GM21367 (cell line): ENCODE measurements around the gene ATRAID.
A peak's percentile ranks its signal among the peaks of the same experiment; 100 is the strongest.

Experiments
- ATAC-seq: cut with Tn5 transposase; IDR thresholded peaks from one replicate; pipeline ENCODE4 v1.9.1; 2021; ENCODE audit not compliant: unreplicated experiment

Gene ATRAID

DNA sequence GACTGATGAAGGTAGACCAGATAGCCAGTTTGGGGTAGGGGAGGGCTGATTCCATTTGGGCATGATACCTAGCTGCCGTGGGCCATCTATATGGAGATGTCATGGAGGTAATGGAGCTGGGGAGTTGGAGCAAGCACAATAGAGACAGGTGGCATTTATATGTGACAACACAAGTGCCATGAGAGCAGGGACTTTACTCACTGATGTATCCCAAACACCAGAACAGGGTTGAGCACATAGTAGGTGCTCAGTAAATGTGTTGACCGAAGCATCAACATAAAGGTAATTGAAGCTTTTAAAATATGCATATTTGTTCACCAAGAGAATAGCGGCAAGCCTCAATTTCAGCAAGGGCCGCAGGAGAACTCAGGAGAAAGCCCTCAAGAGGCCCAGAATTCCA is 36.1 kb downstream of the ATRAID start:
- no peak for ATAC-seq

DNA sequence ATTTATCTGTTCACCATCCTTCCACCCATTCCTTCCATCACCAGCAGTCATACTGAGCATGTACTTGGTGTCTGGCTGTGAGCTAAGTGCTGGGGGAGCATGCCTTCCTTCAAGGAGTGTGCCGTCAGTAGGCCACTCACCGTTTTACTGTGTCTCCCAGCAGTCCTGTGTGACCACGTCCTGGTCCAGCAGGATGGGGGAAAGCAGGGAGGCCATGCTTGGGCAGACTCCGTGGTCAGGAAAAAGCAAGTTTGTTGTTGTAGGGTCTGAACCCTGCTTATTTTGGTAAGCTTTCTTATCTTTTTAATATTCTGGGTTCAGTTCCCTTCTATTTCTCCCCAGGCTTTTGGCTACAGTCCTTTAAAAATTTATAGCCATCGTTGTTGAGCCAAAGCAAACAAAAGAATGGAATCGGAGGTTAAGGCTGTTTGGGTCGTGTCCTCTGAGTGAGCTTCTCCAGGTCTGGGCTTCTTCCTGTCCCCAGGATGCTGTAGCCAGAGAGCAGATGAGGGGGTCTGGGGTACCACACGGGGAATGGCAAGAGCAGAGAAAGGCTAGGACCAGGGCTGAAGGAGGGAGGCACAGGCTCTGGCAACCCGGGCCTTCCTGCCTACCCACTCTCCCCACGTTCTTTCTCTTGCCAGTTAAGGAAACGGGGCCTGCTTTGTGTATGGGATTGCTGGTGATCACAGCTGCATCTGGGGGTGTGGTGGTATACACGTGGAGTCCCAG is 37.5 kb downstream of the ATRAID start:
- ATAC-seq, result no peak

- no peak for ATAC-seq
Measured at GRCh38 chr2:27249891-27250651, 38.2 kb downstream of the ATRAID start.

GRCh38 chr2:27250652-27251379 is 39.0 kb downstream of the ATRAID start:
- ATAC-seq, result no peak

- no peak for ATAC-seq
Measured at GRCh38 chr2:27251766-27252165, 39.9 kb downstream of the ATRAID start.

- ATAC-seq, result no peak
Measured at GRCh38 chr2:27255187-27255586, 43.3 kb downstream of the ATRAID start.

DNA sequence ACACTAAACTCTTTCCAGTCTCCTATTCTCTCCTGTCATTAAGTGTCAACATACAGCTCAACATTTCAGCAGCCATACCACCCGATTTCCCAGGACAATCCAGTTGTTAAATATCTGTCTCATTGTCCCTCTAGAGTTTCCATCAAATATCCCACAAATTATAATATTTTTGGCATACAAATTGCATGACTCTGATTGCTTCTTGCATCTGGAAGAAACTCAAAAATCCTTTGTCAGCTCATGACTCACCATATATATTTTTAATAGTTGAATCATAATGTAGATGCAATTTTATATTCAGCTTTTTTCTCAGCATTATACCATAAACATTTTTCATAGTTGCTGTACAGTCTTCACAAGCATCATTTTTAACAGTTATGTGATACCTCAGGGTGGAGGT is 43.8 kb downstream of the ATRAID start:
- ATAC-seq, result no peak

- ATAC-seq, result no peak
Measured at GRCh38 chr2:27256855-27257454, 45.1 kb downstream of the ATRAID start.

DNA sequence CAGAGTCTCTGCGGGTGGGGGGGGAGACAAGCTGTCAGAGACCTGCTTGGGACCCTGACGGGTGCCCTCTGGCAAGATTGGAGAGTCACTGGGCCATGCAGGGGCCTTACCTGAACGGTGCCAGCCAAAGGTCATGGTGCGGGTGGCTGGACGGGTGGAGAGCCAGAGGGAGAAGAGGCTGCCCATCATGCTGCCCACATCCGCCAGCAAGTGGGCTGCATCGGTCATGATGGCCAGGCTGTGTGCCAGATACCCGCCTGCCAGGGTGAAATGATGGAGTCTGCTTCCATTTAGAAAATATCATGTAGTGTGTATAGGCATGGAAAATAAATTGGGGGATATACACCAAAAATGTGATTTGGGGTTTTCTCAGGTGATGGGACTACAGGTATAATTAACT is 46.2 kb downstream of the ATRAID start:
- ATAC-seq, result no peak

DNA sequence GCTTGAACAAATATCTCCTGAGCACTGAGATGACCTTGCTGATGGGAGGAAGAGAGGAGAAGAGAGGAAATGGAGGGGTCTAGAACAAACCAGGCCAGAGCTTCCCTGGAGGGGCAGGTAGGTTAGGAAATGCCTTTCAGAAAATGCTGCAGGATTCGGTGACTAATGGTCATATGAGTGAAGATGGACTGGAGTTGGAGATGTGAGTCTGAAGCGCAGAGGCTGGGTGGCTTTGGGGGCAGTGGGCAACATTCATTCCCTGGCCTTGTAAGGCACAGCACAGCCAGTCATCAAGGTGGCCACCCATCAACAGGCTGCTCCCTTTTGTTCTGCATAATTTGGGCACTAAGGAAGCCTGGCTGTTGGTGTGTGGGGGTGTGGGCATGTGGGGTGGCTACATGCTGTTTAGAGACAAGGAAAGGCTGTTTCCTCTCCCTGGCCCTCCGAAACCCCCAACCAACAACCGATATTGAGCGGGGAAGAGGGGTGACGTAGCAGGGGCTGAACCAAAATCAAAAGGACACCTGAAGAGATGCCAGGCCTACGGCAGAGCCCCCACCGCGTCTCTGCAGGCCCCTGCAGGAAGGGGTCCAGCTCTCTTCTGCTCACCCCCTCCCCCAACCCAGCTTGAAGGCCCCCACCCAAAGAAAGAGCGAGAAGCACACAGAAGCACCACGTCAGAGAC is 49.5 kb downstream of the ATRAID start:
- no peak for ATAC-seq

- ATAC-seq, result no peak
Measured at GRCh38 chr2:27261926-27262298, 50.1 kb downstream of the ATRAID start.

DNA sequence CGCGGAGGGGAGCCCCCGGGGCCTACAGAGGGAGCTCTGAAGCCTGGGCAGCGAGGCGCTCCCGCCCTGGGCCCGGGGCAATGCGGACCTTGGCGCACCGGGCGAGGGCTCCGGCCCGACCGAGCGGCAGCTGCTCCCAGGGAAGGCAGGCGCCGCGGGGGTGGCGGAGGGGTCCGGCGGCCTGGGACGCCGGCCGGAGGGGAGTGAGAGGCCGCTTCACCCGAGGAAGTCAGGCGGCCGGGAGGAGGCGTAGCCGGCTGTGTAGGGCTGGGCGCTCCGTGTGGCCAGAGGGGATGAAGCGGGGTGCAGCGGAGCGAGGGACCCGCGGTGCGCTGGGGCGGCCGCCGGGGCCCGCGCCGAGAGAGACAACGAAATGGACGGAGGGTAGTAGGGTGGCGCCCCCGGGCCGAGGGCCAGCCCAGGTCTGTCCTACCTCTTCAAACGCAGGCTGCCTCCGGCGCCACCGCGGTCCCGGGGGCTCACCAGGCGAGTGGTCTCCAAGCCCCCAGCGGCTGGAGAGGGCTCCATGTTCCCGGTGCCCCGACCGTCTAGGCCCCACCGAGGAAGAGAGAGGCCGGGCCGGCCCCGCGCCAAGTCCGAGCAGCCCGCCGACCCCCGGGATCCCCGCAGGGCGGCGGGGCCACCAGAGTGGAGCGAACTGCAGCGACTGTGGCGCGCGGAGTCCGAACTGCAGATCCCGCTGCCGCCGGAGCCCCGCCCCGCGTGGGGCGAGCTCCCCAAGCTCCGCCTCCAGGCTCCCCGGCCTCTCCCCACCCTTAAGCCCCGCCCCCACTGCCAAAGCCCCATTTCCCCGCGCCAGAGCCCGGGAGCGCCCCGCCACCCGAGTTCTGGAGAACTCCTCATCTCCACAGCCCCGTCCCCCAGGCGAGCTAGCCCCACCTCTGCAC is 50.8 kb downstream of the ATRAID start, which contains the start of gene SLC30A3:
SLC30A3 (minus strand) TSS at position 669 of the 908 bp plus-strand sequence; CDS start at position 528, 141 bp downstream.
- ATAC-seq, result no peak

GRCh38 chr2:27263287-27264252 is 51.7 kb downstream of the ATRAID start:
- ATAC-seq, result no peak

DNA sequence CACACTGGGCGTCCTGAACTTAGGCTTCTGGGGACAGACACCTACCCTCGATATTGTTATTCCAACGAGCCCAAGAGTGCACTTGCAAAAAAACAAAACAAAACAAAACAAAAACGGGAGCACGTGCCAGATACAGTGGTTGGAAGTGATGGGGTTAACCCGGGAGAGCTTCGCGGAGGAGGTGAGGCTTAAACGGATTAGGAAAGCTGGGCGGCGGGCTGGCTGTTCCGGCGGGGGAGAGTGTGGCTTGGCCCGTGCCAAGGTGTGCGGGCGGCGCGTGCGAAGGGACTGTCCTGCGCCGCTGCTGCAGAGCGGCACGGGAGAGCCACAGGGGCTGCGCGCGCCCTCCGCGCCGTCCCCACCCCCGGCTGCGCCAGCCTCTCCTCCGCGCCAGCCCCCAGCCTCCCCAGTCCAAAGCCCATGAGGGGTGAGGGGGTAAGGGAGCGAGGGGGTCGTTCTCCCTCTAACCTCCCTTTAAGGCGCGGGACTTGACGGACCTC is 52.5 kb downstream of the ATRAID start:
- no peak for ATAC-seq

DNA sequence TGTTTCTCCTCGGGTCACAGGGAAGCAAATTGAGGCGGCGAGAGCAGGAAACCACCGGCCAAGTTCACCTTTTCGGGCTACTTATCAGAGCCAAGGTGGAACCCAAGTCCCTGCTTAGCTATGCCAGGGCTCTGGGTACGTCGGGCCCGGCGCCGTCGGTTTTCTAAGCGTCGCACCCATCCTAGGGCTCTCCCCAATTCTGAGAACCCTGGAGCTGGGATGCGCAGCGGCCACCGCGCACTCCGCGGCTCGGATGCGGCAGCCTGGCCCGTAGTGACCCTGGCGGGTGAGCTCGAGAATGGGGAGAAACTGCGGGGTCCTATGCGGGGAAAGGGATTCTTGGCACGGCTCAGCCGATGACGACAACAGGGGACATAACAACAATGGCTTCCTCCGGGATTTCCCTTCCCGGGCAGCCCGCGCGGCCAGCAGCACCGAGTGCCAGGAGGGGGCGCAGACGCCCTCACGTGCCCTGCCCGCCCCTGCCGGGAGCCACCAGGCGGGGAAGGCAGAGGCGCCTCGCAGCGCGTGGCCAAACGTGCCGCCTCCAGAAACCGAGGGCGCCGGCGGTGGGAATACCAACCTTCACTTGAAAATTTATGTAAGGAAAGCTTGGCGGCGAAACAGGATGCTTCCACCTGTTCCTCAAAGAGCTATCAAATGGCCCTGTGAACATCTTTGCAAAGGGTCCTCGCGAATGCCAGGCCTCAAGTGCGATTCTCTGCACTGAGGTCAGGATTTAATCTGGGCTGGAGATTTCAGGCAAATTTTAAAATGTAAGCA is 53.1 kb downstream of the ATRAID start:
- peak; percentile 48 for ATAC-seq

DNA sequence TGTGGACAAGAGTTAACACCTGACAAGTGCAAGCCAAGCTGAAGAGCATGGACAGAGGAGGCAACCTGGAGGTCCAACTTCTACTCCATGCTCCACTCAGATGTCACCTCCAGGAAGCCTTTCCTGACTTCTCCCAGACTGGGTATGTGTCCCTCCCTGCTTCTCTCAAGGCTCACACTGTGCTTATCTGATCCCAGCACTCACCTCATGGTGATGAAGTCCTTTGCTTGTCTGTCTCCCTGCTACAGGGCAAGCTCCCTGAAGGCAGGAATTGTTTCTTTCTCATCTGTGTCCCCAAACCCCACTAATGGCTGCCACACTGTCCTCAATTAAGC is 53.7 kb downstream of the ATRAID start:
- ATAC-seq, result no peak
